GM12878 (cell line): ENCODE data around the gene RFPL2.

Source experiments
- EZH2 ChIP-seq: IDR thresholded peaks from 2 replicates; pipeline ENCODE4 v1.6.1; 2012; ENCODE audit warnings: low read depth, mild to moderate bottlenecking, control low read depth, inconsistent platforms, low read length, borderline replicate concordance; ENCODE audit not compliant: control insufficient read depth
- NFYA ChIP-seq: IDR thresholded peaks from 2 replicates; pipeline ENCODE4 v1.6.1; 2011; ENCODE audit warnings: low read depth, mild to moderate bottlenecking, low read length, improper control_type of control experiment, borderline replicate concordance

DNA sequence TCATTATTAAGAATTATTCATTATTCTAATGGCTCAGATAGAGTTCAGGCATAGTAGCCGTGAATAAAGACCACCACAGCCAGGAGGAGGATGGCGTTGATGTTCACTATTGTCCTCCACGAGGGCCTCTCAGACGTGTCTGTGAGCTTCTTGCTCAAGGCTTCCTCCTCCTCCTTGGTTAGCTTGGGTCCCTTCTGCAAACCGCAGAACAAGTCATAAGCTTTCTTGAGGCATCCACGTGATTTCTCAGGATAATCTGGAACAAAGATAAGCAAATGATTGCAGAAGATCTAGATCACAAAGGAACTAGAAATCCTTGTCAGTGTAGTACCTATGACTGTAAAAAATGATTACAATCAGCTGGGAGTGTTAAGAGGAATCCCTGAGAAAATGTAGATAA, 13.6 kb upstream of the RFPL2 start:
- TF ChIP-seq NFYA (no peak), EZH2 (no peak)
